GM18511 (cell line): Measurements from ENCODE around the gene ARHGAP45.
"Not testable (repeated sequence)": the region's sequence is repeated elsewhere in the genome, so short reads cannot be mapped to it uniquely, and the experiment has no call there.

Source experiments
- ATAC-seq: cut with Tn5 transposase; IDR thresholded peaks from one replicate; pipeline ENCODE4 v1.9.1; 2021; ENCODE audit warnings: mild to moderate bottlenecking, moderate library complexity; ENCODE audit not compliant: unreplicated experiment

ARHGAP45 gene

GRCh38 chr19:1113030-1113985 is 46.3 kb downstream of the ARHGAP45 start:
- no peak for ATAC-seq

- no peak for ATAC-seq
These were observed 47.1 kb downstream of the ARHGAP45 start for GRCh38 chr19:1113986-1114483.

DNA sequence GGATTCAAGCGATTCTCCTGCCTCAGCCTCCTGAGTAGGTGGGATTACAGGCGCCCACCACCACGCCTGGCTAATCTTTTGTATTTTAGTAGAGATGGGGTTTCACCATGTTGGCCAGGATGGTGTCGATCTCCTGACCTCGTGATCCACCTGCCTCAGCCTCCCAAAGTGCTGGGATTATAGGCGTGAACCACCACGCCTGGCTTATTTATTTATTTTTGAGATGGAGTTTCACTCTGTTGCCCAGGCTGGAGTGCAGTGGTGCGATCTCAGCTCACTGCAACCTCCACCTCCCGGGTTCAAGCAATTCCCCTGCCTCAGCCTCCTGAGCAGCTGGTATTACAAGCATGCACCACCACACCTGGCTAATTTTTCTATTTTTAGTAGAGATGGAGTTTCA is 47.8 kb downstream of the ARHGAP45 start:
- not testable (repeated sequence) for ATAC-seq

- no peak for ATAC-seq
These were observed 48.9 kb downstream of the ARHGAP45 start for GRCh38 chr19:1115646-1116420.

DNA sequence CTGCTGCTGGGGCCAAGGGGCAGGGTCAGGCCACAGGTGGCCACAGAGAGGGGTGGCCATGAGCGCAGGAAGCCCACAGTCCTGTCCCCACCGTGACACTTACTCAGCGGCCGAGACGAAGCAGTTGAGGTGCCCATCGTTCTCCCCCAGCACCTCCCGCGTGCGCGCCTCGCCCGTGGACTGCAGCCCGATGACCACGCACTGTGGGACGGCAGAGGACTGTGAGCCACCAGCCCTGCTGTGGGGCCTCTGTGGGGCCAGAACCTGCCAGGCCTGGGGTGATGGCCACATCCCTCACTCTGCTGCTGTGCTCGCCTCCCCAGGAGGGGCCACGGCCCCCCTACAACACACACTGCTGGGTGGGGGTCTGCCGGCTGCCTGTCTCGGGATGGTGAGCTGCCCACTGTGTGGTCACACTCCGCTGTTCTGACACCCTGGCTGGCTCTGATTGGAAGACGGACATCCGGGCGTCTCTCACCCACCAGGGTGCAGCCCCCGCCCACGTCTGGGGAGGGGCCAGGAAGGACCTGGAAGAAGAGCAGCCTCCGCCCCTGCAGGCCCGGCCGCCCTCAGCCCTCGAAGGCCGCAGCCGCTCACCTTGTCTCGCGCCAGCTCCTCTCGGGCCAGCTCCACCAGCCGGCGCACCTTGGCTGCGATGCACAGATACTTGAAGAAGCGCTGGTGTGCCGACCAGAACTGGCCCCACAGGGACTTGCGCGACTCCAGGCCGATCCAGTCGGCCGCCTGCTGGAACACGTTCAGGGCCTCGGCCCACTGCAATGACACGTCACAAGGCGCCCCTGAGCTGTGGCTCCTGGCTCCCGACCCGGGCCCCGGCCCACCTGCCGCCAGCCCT is 50.0 kb downstream of the ARHGAP45 start:
- ATAC-seq, result no peak

- no peak for ATAC-seq
These were observed 50.7 kb downstream of the ARHGAP45 start for GRCh38 chr19:1117654-1118053.

- no peak for ATAC-seq
These were observed 52.0 kb downstream of the ARHGAP45 start for GRCh38 chr19:1118999-1119398.

DNA sequence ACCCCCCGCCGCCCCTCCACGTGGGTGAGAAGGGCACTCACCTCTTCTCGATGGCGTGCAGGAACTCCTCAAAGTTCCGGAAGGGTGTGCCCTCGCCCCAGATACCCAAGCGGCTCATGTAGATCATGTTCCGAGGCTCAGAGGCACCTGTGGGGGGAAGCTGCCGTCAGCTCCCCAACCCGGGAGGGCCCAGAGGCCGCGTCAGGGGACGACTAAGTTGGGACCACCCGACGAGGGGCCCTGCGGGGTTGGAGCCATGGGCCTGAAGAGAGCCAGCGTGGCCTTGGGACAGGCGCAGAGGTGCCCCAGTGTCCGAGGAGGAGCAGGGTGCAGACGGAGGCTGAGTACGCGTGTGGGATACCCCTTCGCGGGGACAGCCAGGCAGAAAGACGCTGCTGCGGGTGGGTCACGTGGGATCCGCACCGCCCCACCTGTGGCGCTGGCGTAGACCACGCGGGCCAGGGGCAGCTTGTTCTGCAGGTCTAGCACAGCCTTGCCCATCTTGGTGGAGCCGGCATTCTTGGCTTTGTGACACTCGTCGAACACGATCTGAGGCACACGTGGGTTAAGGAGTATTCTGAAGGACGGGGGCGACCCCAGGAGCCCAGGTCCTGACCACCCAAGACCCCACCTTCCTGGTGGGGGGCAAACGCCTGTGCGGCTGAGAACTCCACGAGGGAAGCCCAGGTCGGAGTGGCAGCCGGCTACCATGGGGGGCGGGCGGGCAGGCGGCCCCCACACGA is 52.7 kb downstream of the ARHGAP45 start:
- ATAC-seq, result no peak

DNA sequence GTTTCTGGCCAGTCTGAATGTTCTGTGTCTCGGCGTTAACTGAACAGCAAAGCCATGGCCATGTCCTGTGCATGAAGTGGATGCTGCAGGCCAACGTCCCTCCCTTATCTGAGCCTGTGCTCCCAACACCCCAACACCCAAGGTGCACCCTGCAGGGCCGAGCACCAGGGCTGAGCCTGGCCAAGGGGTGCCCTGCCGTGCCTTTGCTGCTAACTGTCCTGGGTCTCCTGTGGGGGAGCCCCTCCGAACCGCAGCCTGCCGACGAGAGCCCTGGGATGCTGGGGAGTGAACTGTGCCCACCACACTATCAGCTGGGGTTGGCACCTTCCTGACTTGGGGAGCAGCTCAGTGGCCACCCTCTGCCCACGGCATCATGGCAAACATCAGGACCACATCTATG is 54.4 kb downstream of the ARHGAP45 start:
- no peak for ATAC-seq

- no peak for ATAC-seq
These were observed 55.3 kb downstream of the ARHGAP45 start for GRCh38 chr19:1122021-1122971.

DNA sequence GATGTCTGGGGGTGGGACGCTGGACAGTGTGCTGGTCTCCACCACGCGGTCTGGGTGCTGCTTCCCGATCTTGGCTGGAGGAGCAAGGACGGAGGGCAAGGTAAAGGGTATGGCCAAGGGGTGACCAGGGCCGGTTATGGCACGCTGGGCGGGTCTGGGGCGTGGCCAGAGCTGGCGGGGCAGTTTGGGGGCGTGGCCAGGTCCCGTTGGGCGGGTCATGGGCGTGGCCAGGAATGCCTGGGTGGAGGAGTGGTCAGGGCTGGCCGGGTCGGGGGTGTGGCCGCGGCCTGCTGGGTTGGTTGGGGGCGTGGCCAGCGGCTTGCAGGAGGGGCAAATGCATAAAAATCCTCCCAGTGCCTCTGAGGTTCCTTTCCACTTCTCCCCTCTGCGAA is 56.0 kb downstream of the ARHGAP45 start:
- ATAC-seq, result no peak

DNA sequence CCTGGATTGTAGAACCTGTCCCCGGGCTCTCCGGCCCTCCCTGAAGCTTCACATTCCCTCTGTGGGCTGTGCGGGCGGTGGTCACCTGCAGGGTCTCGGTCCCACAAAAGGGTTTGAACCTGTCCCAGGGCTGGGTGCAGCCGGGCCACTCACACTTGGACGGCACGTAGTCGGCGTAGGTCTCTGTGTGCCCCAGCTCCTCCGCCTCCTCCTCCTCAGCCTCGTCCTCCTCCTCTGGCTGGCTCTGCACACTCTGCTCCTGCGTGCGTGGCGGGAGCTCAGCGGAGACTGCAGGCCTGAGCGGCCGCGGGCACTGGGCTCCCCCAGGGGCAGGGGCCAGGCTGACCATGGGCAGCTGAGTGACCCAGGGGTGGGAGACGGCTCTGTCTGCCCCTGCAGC is 56.4 kb downstream of the ARHGAP45 start:
- ATAC-seq, result no peak

DNA sequence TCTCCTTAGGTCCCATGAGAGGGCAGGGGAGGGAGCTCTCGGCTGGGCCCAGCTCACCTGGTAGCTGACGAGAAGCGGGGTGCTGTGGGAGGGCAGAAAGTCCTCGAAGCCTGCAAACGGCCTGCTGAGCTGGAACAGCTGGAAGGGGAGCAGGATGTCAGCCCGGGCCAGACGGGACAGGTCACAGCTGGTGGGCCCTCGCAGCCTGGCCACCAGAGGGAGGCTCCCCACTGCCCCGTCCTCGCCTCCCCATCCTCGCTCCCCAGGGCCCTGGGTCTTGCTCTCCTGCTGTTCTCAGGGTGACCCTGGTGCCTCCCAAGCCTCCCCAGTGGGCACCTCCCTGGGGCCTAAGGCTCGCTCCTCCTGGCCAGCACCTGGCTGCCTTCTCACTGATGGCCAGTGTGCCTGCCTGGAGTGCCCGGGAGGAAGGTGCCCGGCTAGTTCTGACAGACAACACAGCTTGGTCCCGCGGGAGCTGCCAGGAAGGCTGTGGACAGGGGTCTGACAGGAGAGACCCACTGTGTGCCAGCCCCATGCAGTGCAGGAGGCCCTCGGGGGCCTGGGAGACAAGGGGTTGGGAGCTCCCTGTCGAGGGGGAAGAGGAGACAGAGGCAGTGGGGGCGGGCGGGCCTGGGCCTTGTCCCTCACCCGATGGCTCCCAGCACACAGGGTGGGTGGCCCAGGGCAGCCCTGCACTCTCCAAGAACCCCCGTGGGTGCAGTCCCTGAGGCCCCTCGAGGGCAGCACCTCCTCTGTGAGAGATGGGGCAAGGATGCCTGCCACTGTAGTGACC is 57.1 kb downstream of the ARHGAP45 start:
- ATAC-seq, result no peak

- no peak for ATAC-seq
These were observed 58.9 kb downstream of the ARHGAP45 start for GRCh38 chr19:1125601-1126467.

GRCh38 chr19:1126984-1127760 is 60.2 kb downstream of the ARHGAP45 start:
- no peak for ATAC-seq

DNA sequence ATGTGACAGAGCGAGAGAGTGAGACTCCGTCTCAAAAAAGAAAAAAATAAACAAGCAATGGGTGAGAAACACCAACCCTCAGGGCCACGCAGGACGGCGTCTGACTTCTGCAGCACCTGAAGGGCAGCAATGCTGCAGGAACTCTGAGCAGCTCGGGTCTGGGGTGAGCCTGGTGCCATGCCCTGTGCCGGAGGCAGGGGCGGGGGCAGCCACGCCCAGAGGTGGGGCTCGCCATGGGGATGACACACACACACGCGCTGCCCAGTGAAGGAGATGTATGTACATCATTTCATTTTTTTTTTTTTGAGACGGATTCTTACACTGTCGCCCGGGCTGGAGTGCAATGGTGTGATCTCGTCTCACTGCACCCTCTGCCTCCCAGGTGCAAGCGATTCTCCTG is 61.1 kb downstream of the ARHGAP45 start:
- ATAC-seq, result no peak
